Mucosa of descending colon (tissue), 3 donors: ENCODE results near the gene CD160. TPM values are rescaled to one million over a fixed set of nuclear protein-coding genes. Genes with fewer than 3 reads are reported as not detected.
"Not testable (repeated sequence)": the region's sequence is repeated elsewhere in the genome, so short reads cannot be mapped to it uniquely, and the experiment has no call there.

Source experiments
- ATAC-seq: fragments of 200-7000 bp; cut with Tn5 transposase; one replicate; pipeline ENCODE4 v1.9.1; 2020; ENCODE audit warnings: mild to moderate bottlenecking, moderate library complexity
- DNase-seq, 3 donors: peaks; one replicate each; pipeline ENCODE4 v3.0.0-alpha.2; 2020
- H3K36me3 ChIP-seq: fragments of 200-600 bp; one replicate; pipeline ENCODE4 v1.8.0; 2021; ENCODE audit warnings: low read depth, mild to moderate bottlenecking
- H3K4me1 ChIP-seq: fragments of 200-600 bp; one replicate; pipeline ENCODE4 v1.8.0; 2021; ENCODE audit warnings: low read depth, mild to moderate bottlenecking
- H3K4me3 ChIP-seq: fragments of 200-600 bp; one replicate; pipeline ENCODE4 v1.8.0; 2021; ENCODE audit warnings: mild to moderate bottlenecking
- H3K9me3 ChIP-seq: fragments of 200-600 bp; one replicate; pipeline ENCODE4 v1.8.0; 2021; ENCODE audit warnings: mild to moderate bottlenecking
- CTCF ChIP-seq: fragments of 200-600 bp; IDR thresholded peaks from one replicate; pipeline ENCODE4 v1.8.0; 2022; ENCODE audit warnings: antibody characterized with exemption, mild to moderate bottlenecking
- intact Hi-C, 2 donors: fragments of 100-400 bp; cut with DNase I in 1 of 2; cut with micrococcal nuclease in 1 of 2; formaldehyde crosslinking; loops; one replicate each; pipeline versions ENCODE4 v1.11.0 to v1.11.1; 2022; cut with DNase I, micrococcal nuclease
- long read RNA-seq, 2 donors: library from polyadenylated mRNA; unstranded; transcript quantifications; one replicate each; pipeline ENCODE4 v2.0.0, GENCODE V29; 2019 to 2021
- total RNA-seq, 3 donors: library from RNA; stranded (reverse); fragmentation: NEBNext Ultra II Directional in 2 of 3; extraction: Animal tissue kit (Norgen Biotek cat#: 25700) in 2 of 3; gene quantifications; one replicate each; pipeline versions ENCODE4 v1.2.1 to v1.2.4, GENCODE V29; 2021 to 2023
- donor health status: DM: no; HTN: no; CAD: no; lungs with moderate emphysema.
- donor health status: DM: no; HTN: no; CAD: no.
- donor health status: DM: no; HTN: yes; CAD: no.

CD160 gene
- total RNA-seq: 1 to 10 TPM; 1.6 to 2.3 (median 1.6) TPM
- long read RNA-seq, donor 1, partial matches to known transcripts: 0 of 2 reads
- long read RNA-seq, donor 1, other reads (novel, unspliced or antisense): 2 of 2 reads
- long read RNA-seq, donor 2, partial matches to known transcripts: 0 of 1 reads
- long read RNA-seq, donor 2, other reads (novel, unspliced or antisense): 1 of 1 reads

- Histone ChIP-seq H3K4me1 (no peaks in the 10 kb centered on the region), H3K9me3 (no peaks in the 10 kb centered on the region), H3K36me3 (no peaks in the 10 kb centered on the region), H3K4me3 (no peak within 1 kb of the TSS)
- no peak for TF ChIP-seq CTCF
- no peak for ATAC-seq
- intact Hi-C loops: no loop called here
- DNase-seq: no peak
Observed at GRCh38 chr1:145719230-145720079, at the start of gene CD160. CD160 (plus strand) TSS chr1:145719499; CDS start chr1:145728328, 8,829 bp downstream.

DNA sequence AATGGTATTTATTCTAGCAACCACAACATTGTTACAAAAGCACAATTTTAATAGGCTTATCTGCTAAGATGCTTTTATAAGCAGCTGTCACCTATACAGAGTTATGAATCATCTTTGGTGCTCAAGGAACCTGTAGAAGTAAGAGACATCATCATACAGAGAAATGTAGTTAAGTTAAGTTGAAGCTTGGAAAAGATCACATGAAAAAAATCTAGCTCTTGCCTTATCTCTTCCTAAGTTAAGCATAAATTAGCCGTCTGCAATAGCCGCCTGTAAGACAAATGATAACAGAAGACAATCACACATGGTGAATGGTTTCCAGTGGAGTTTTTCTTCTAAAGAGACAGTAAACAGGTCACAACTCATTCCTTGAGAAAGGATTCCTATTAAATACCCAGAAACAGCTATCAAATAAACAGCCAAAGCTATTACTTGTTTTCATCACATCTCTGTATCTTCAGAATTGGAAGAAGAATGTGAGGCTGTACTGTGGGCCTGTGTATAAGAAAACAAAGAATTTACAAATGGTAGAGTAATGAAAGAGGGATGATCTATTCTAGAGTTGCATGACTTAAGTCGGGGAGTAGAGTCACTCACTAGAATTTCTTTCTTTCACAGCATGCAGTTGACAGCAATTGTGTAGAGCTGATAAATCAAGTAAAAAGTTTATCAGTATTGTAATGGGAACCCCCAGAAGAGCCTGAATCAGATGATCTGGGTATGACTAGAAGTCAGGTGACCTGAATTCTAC, 48.1 kb upstream of the CD160 start:
- H3K36me3 ChIP-seq, H3K4me3 ChIP-seq, ATAC-seq, intact Hi-C loops, DNase-seq, H3K4me1 ChIP-seq, H3K9me3 ChIP-seq: not testable (repeated sequence)

GRCh38 chr1:145673217-145673616, 46.1 kb upstream of the CD160 start:
- ATAC-seq, intact Hi-C loops: not testable (repeated sequence)

DNA sequence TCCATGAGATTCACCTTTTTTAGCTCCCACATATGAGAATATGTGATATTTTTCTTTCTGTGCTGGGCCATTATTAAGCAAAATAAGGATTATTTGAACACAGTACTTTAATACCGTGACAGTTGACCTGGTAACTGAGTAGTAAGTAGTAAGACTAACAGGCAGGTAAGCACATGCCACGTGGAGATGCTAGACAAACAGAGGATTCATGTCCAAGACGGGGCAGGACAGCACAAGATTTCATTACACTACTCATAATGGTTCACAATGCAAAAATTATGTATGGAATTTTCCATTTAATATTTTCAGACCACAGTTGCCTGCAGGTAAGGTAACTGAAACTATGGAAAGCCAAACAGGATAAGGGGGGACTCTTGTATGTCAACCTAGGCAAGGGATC, 34.4 kb upstream of the CD160 start:
- DNase-seq, H3K9me3 ChIP-seq, H3K4me1 ChIP-seq, ATAC-seq, H3K4me3 ChIP-seq, intact Hi-C loops, H3K36me3 ChIP-seq: not testable (repeated sequence)

More at GRCh38 chr1:145673217-145673616, 46.1 kb upstream of the CD160 start:
- not testable (repeated sequence) for H3K9me3 ChIP-seq, DNase-seq, H3K36me3 ChIP-seq, H3K4me3 ChIP-seq, H3K4me1 ChIP-seq

DNA sequence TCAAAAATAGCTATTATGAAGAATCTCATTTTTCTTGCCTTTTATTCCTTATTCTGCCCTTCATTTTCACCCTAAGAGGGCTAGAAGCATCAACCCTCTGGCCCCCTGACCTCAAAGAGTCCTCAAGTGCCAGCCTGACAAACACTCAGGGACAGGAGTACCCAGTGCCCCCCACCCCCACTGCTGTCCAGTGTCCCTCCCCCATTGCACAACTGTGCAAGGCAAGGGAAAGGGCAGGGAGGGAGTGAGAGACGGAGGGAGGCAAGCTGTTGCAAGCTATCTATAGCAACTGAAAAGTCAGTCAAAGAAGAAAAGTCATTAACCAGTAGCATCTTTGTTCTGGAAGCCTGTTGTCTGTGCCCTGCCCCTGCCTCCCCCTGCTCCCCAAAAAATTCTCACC, 33.2 kb upstream of the CD160 start:
- H3K9me3 ChIP-seq, DNase-seq, ATAC-seq, H3K36me3 ChIP-seq, H3K4me3 ChIP-seq, intact Hi-C loops, H3K4me1 ChIP-seq: not testable (repeated sequence)

GRCh38 chr1:145688328-145688727, 31.0 kb upstream of the CD160 start:
- DNase-seq: no peak
- H3K4me3 ChIP-seq: no peak overlapping the region
- intact Hi-C loops: no loop called here
- H3K9me3 ChIP-seq: no peaks in the 10 kb centered on the region
- no peak for ATAC-seq
- peaks cover 8% of the 10 kb centered on the region for H3K4me1 ChIP-seq
- H3K36me3 ChIP-seq: no peaks in the 10 kb centered on the region
- TF ChIP-seq CTCF: no peak

DNA sequence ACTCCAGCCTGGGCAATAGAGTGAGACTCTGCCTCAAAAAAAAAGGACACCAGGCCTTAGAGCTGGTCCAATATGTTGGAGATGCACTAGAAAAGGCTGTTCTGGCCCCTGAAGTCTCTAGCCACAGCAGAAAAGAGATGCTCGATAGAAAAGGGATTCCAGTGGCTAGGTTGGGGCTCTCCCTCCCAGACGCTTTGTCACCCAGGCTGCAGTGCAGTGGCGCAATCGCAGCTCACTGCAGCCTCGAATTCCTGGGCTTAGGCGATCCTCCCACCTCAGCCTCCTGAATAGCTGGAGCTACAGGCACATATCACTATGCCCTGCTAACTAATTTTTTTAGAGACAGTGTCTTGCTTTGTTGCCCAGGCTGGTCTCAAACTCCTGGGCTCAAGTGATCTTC, 30.4 kb upstream of the CD160 start:
- intact Hi-C loops: no loop called here
- no peak for TF ChIP-seq CTCF
- ATAC-seq: no peak
- Histone ChIP-seq H3K4me1 (peaks cover 8% of the 10 kb centered on the region), H3K9me3 (no peaks in the 10 kb centered on the region), H3K36me3 (no peaks in the 10 kb centered on the region), H3K4me3 (no peak overlapping the region)
- DNase-seq: no peak
